Neural progenitor cell (in vitro differentiated cells): ENCODE measurements around the gene CCDC73. TPM values are rescaled to one million over a fixed set of nuclear protein-coding genes. Genes with fewer than 3 reads are reported as not detected.

Source experiments
- DNase-seq: peaks from one replicate; pipeline ENCODE4 v3.0.0-alpha.2; 2016; ENCODE audit warnings: low spot score
- H2AFZ ChIP-seq: fragments of 200-600 bp; sonication (generic); replicated peaks from 2 replicates; pipeline ENCODE4 v1.6.1; 2016; ENCODE audit warnings: antibody characterized with exemption
- H3F3A ChIP-seq: fragments of 200-600 bp; sonication (generic); 2 replicates; pipeline ENCODE4 v1.6.1; 2016; ENCODE audit warnings: antibody characterized with exemption, low read depth
- H3K27ac ChIP-seq: fragments of 200-600 bp; sonication (generic); 2 replicates; pipeline ENCODE4 v1.5.1; 2016; ENCODE audit warnings: mild to moderate bottlenecking
- H3K27me3 ChIP-seq: fragments of 200-600 bp; sonication (generic); 2 replicates; pipeline ENCODE4 v1.6.1; 2016; ENCODE audit warnings: mild to moderate bottlenecking, moderate library complexity
- H3K36me3 ChIP-seq: fragments of 200-600 bp; sonication (generic); 2 replicates; pipeline ENCODE4 v1.5.1; 2016
- H3K4me1 ChIP-seq: fragments of 200-600 bp; sonication (generic); 2 replicates; pipeline ENCODE4 v1.6.1; 2016; ENCODE audit warnings: mixed run types
- H3K4me2 ChIP-seq: fragments of 200-600 bp; sonication (generic); 2 replicates; pipeline ENCODE4 v1.6.1; 2016
- H3K4me3 ChIP-seq: fragments of 200-600 bp; sonication (generic); 2 replicates; pipeline ENCODE4 v1.5.1; 2016
- H3K79me2 ChIP-seq: fragments of 200-600 bp; sonication (generic); 2 replicates; pipeline ENCODE4 v1.6.1; 2016; ENCODE audit warnings: low read depth
- H3K9ac ChIP-seq: fragments of 200-600 bp; sonication (generic); 2 replicates; pipeline ENCODE4 v1.6.1; 2016
- H3K9me3 ChIP-seq: fragments of 200-600 bp; sonication (generic); 2 replicates; pipeline ENCODE4 v1.5.1; 2016; ENCODE audit warnings: low read depth
- H4K20me1 ChIP-seq: fragments of 200-600 bp; sonication (generic); 2 replicates; pipeline ENCODE4 v1.6.1; 2016; ENCODE audit warnings: low read depth
- H3K27ac Mint-ChIP-seq: 3 replicates; pipeline ENCODE4 v1.8.0; 2021; ENCODE audit warnings: mixed read lengths
- H3K27me3 Mint-ChIP-seq: 2 replicates; pipeline ENCODE4 v1.8.0; 2022; ENCODE audit warnings: low read depth, mild to moderate bottlenecking, inconsistent platforms, moderate library complexity, mixed read lengths; ENCODE audit not compliant: insufficient read depth
- H3K36me3 Mint-ChIP-seq: 3 replicates; pipeline ENCODE4 v1.8.0; 2021; ENCODE audit warnings: mixed read lengths
- H3K4me1 Mint-ChIP-seq: 3 replicates; pipeline ENCODE4 v1.8.0; 2021; ENCODE audit warnings: mixed read lengths
- H3K4me3 Mint-ChIP-seq: 3 replicates; pipeline ENCODE4 v1.8.0; 2021; ENCODE audit warnings: mild to moderate bottlenecking, moderate library complexity, mixed read lengths
- H3K9me3 Mint-ChIP-seq: 3 replicates; pipeline ENCODE4 v1.8.0; 2020; ENCODE audit warnings: mixed read lengths
- CTCF ChIP-seq: fragments of 200-600 bp; sonication (generic); IDR thresholded peaks from 2 replicates; pipeline ENCODE4 v1.5.1; 2017; ENCODE audit warnings: antibody characterized with exemption, mild to moderate bottlenecking
- EZH2 ChIP-seq: fragments of 200-600 bp; sonication (generic); IDR thresholded peaks from 2 replicates; pipeline ENCODE4 v1.6.1; 2017; ENCODE audit warnings: antibody characterized with exemption, mild to moderate bottlenecking, moderate library complexity
- EZH2phosphoT487 ChIP-seq: fragments of 200-600 bp; sonication (generic); IDR thresholded peaks from 2 replicates; pipeline ENCODE4 v1.6.1; 2017; ENCODE audit warnings: antibody characterized with exemption
- total RNA-seq: library from RNA; depleted of rRNA; stranded (reverse); fragments of >200 nt; gene quantifications from 2 replicates; pipeline ENCODE4 v1.2.3, GENCODE V29; 2015; ENCODE audit warnings: low replicate concordance

CCDC73 gene
- total RNA-seq, 1 donor from 2014 or later = not detected

- TF ChIP-seq EZH2phosphoT487 (no peak), EZH2 (no peak)
- Histone ChIP-seq H2AFZ (no peak overlapping the region), H3K27ac (no peak overlapping the region), H3K79me2 (no peaks in the 10 kb centered on the region), H3K9me3 (no peaks in the 10 kb centered on the region), H4K20me1 (no peaks in the 10 kb centered on the region), H3K36me3 (no peaks in the 10 kb centered on the region), H3K9ac (no peak overlapping the region), H3K4me2 (no peak overlapping the region), H3K4me1 (no peaks in the 10 kb centered on the region), H3K4me3 (no peak overlapping the region), H3F3A (no peaks in the 10 kb centered on the region), H3K27me3 (no peaks in the 10 kb centered on the region)
- Mint-ChIP-seq H3K36me3 (no peaks in the 10 kb centered on the region), H3K9me3 (peaks cover 6% of the 10 kb centered on the region), H3K4me1 (no peaks in the 10 kb centered on the region), H3K27me3 (peaks cover 4% of the 10 kb centered on the region), H3K4me3 (no peak overlapping the region), H3K27ac (no peak overlapping the region)
- DNase-seq = no peak
Measured at GRCh38 chr11:32729976-32730375, 64.5 kb downstream of the CCDC73 start.

GRCh38 chr11:32723332-32723731 lies 71.1 kb downstream of the CCDC73 start:
- H3K9ac ChIP-seq = no peak overlapping the region
- H3K4me1 ChIP-seq = no peaks in the 10 kb centered on the region
- no peaks in the 10 kb centered on the region for H3F3A ChIP-seq
- H3K4me3 ChIP-seq = no peak overlapping the region
- Mint-ChIP-seq H3K4me3 (no peak overlapping the region), H3K4me1 (no peaks in the 10 kb centered on the region), H3K36me3 (no peaks in the 10 kb centered on the region), H3K27me3 (no peaks in the 10 kb centered on the region), H3K9me3 (no peaks in the 10 kb centered on the region), H3K27ac (no peak overlapping the region)
- H3K27ac ChIP-seq = no peak overlapping the region
- H3K79me2 ChIP-seq = no peaks in the 10 kb centered on the region
- no peak overlapping the region for H2AFZ ChIP-seq
- no peak for DNase-seq
- no peaks in the 10 kb centered on the region for H3K36me3 ChIP-seq
- no peaks in the 10 kb centered on the region for H4K20me1 ChIP-seq
- no peak overlapping the region for H3K4me2 ChIP-seq
- H3K9me3 ChIP-seq = no peaks in the 10 kb centered on the region
- no peaks in the 10 kb centered on the region for H3K27me3 ChIP-seq
- TF ChIP-seq CTCF (no peak), EZH2 (no peak), EZH2phosphoT487 (no peak)

GRCh38 chr11:32722255-32722654 lies 72.2 kb downstream of the CCDC73 start:
- no peaks in the 10 kb centered on the region for H3K4me1 ChIP-seq

More at GRCh38 chr11:32722255-32722654, 72.2 kb downstream of the CCDC73 start:
- Histone ChIP-seq H3F3A (no peaks in the 10 kb centered on the region), H3K27ac (no peak overlapping the region), H3K4me3 (no peak overlapping the region), H2AFZ (no peak overlapping the region), H3K9ac (no peak overlapping the region), H4K20me1 (no peaks in the 10 kb centered on the region), H3K27me3 (no peaks in the 10 kb centered on the region), H3K9me3 (no peaks in the 10 kb centered on the region), H3K4me2 (no peak overlapping the region), H3K79me2 (no peaks in the 10 kb centered on the region), H3K36me3 (no peaks in the 10 kb centered on the region)
- no peaks in the 10 kb centered on the region for H3K4me1 Mint-ChIP-seq
- H3K36me3 Mint-ChIP-seq = no peaks in the 10 kb centered on the region
- no peak overlapping the region for H3K4me3 Mint-ChIP-seq
- no peak for DNase-seq
- no peaks in the 10 kb centered on the region for H3K9me3 Mint-ChIP-seq
- no peak for TF ChIP-seq EZH2phosphoT487
- TF ChIP-seq CTCF = no peak
- TF ChIP-seq EZH2 = no peak
- H3K27me3 Mint-ChIP-seq = no peaks in the 10 kb centered on the region
- no peak overlapping the region for H3K27ac Mint-ChIP-seq
